HepG2 (cell line): ENCODE measurements around the gene PCYOX1L. TPM values are rescaled to one million over a fixed set of nuclear protein-coding genes. Genes with fewer than 3 reads are reported as not detected.
A peak's percentile ranks its signal among the peaks of the same experiment; 100 is the strongest.

Experiments used
- ATAC-seq: fragments of 200-7000 bp; cut with Tn5 transposase; 3 replicates; pipeline ENCODE4 v1.9.1; 2020; ENCODE audit warnings: mild to moderate bottlenecking, moderate library complexity
- BruUV-seq: library from RNA; stranded (reverse); fragments of 400-500 nt; replicated peaks from 2 replicates; lab custom pipeline; 2021; lab: Mats Ljungman, UMichigan
- CTCF ChIA-PET: fragments of 300-600 bp; formaldehyde crosslinking; extraction: SDS; loops from one replicate; lab custom pipeline; 2021; ENCODE audit warnings: low total read pairs, inconsistent platforms, low intra/inter-chr PET ratio; lab: Yijun Ruan, JAX
- POLR2A ChIA-PET: fragments of 350-600 bp; sonication (Branson Sonifier 250); formaldehyde crosslinking; loops from one replicate; lab custom pipeline; 2020; ENCODE audit warnings: antibody characterized with exemption, inconsistent platforms; lab: Yijun Ruan, JAX
- DNase-seq: peaks from one replicate; pipeline ENCODE4 v3.0.0-alpha.2; 2015; ENCODE audit warnings: low spot score
- FAIRE-seq: peaks from 3 replicates; lab custom pipeline; 2011; peaks lifted over from hg19 to GRCh38; lab: Jason Lieb, UNC
- H2AFZ ChIP-seq: one replicate; pipeline ENCODE4 v1.6.1; 2011; ENCODE audit warnings: low read length, inconsistent platforms
- H3K27ac ChIP-seq: fragments of 300-600 bp; 3 replicates; pipeline ENCODE4 v1.8.0; 2011; ENCODE audit warnings: mixed run types, mild to moderate bottlenecking, mixed read lengths, low read length, inconsistent platforms; ENCODE audit not compliant: insufficient read depth; ENCODE audit errors: extremely low read length
- H3K27me3 ChIP-seq, 2 experiments: fragments of 200-600 bp in 1 of 2; 2 replicates in 1 of 2; 3 replicates in 1 of 2; pipeline versions ENCODE4 v1.6.0 to v1.8.0; 2011; ENCODE audit warnings: low read length in 2 of 2, mild to moderate bottlenecking in 2 of 2, moderate library complexity in 2 of 2, inconsistent platforms in 1 of 2; ENCODE audit not compliant: insufficient read depth in 2 of 2, control insufficient read depth in 1 of 2
- H3K36me3 ChIP-seq, 2 experiments: fragments of 200-600 bp in 1 of 2; replicated peaks in 1 of 2; 2 replicates in 1 of 2; 3 replicates in 1 of 2; pipeline versions ENCODE4 v1.5.1 to v1.8.0; 2011; ENCODE audit warnings: low read length in 2 of 2, inconsistent platforms in 1 of 2; ENCODE audit not compliant: insufficient read depth in 2 of 2, control insufficient read depth in 1 of 2
- H3K4me1 ChIP-seq: 2 replicates; pipeline ENCODE4 v1.5.1; 2012; ENCODE audit warnings: low read length, inconsistent platforms; ENCODE audit not compliant: insufficient read depth
- H3K4me2 ChIP-seq: 2 replicates; pipeline ENCODE4 v1.6.0; 2011; ENCODE audit warnings: low read depth, low read length, inconsistent platforms
- H3K4me3 ChIP-seq, 3 experiments: fragments of 200-600 bp in 1 of 3; sonication (generic), shearing (Covaris generic) in 1 of 3; replicated peaks in 1 of 3; 2 replicates each; pipeline ENCODE4 v1.5.1; 2011 to 2016; ENCODE audit warnings: low read length in 3 of 3, inconsistent platforms in 2 of 3, low read depth in 2 of 3, mild to moderate bottlenecking in 2 of 3, control low read depth in 1 of 3, mixed read lengths in 1 of 3; ENCODE audit not compliant: insufficient read depth in 1 of 3
- H3K79me2 ChIP-seq: one replicate; pipeline ENCODE4 v1.6.1; 2011; ENCODE audit warnings: low read length, inconsistent platforms; ENCODE audit not compliant: insufficient read depth
- H3K9ac ChIP-seq: 2 replicates; pipeline ENCODE4 v1.6.0; 2011; ENCODE audit warnings: mild to moderate bottlenecking, low read depth, low read length, inconsistent platforms; ENCODE audit not compliant: insufficient read depth
- H3K9me3 ChIP-seq: 2 replicates; pipeline ENCODE4 v1.5.1; 2012; ENCODE audit warnings: mild to moderate bottlenecking, low read length
- H4K20me1 ChIP-seq: 2 replicates; pipeline ENCODE4 v1.6.0; 2011; ENCODE audit warnings: inconsistent platforms, mild to moderate bottlenecking, low read length, moderate library complexity; ENCODE audit not compliant: insufficient read depth
- GFI1 ChIP-seq: sonication (generic); formaldehyde crosslinking; IDR thresholded peaks from 2 replicates; pipeline ENCODE4 v1.5.0; 2020; ENCODE audit warnings: missing genetic modification reagents, mild to moderate bottlenecking, borderline replicate concordance
- GMEB2 ChIP-seq: IDR thresholded peaks from 2 replicates; pipeline ENCODE4 v1.6.1; 2016; ENCODE audit warnings: missing biosample characterization, missing genetic modification reagents, low read depth
- KLF11 ChIP-seq: IDR thresholded peaks from 2 replicates; pipeline ENCODE4 v1.6.1; 2016; ENCODE audit warnings: missing compliant biosample characterization
- NFYC ChIP-seq: IDR thresholded peaks from 2 replicates; pipeline ENCODE4 v1.6.1; 2016; ENCODE audit warnings: missing genetic modification reagents, missing compliant biosample characterization
- ZBTB33 ChIP-seq: sonication (generic); formaldehyde crosslinking; IDR thresholded peaks from 2 replicates; pipeline ENCODE4 v1.4.0; 2020; ENCODE audit warnings: missing genetic modification reagents
- ZBTB46 ChIP-seq: sonication (generic); formaldehyde crosslinking; IDR thresholded peaks from 2 replicates; pipeline ENCODE4 v1.4.0; 2020; ENCODE audit warnings: mild to moderate bottlenecking, missing genetic modification reagents, borderline replicate concordance
- ZNF512 ChIP-seq: sonication (generic); formaldehyde crosslinking; IDR thresholded peaks from 2 replicates; pipeline ENCODE4 v1.4.0; 2020; ENCODE audit warnings: mild to moderate bottlenecking, missing genetic modification reagents
- ZNF75D ChIP-seq: sonication (generic); formaldehyde crosslinking; IDR thresholded peaks from 2 replicates; pipeline ENCODE4 v1.8.1; 2023; ENCODE audit warnings: missing genetic modification reagents, mild to moderate bottlenecking, borderline replicate concordance
- ZSCAN25 ChIP-seq: sonication (generic); formaldehyde crosslinking; IDR thresholded peaks from 2 replicates; pipeline ENCODE4 v1.8.0; 2022; ENCODE audit warnings: mild to moderate bottlenecking, missing genetic modification reagents
- WGBS: methylation state at CpG from one replicate; pipeline ENCODE4 v1.1.6; 2017; ENCODE audit warnings: low lambda C conversion rate; 5-methylcytosine and 5-hydroxymethylcytosine counted together
- in situ Hi-C: cut with HindIII; loops from 2 replicates; pipeline ENCODE4 v1.10.0; 2017; ENCODE audit warnings: low pct_unique_long_range_greater_than_20kb; ENCODE audit not compliant: extremely low pct_ligation_motif_present
- intact Hi-C: fragments of 100-400 bp; cut with micrococcal nuclease; formaldehyde crosslinking; loops from one replicate; pipeline ENCODE4 v1.10.0; 2022; ENCODE audit not compliant: unreplicated experiment
- polyA plus RNA-seq, 8 experiments: library from polyadenylated mRNA; depleted of rRNA in 3 of 8; stranded (reverse) in 7 of 8; unstranded in 1 of 8; fragments of >200 nt; fragmentation: Illumina TruSeq in 4 of 8; extraction: Trizol in 4 of 8; gene quantifications; 2 replicates each; pipeline versions ENCODE4 v1.2.1 to v1.2.3, GENCODE V29; 2011 to 2016; ENCODE audit warnings: low read depth in 4 of 8, missing spikeins in 1 of 8, mixed read lengths in 1 of 8; ENCODE audit not compliant: insufficient read depth in 1 of 8
- total RNA-seq, 5 experiments: library from RNA; depleted of rRNA; stranded (reverse); fragments of >200 nt; fragmentation: Illumina TruSeq; extraction: Trizol; gene quantifications; 2 replicates each; pipeline ENCODE4 v1.2.3, GENCODE V29; 2016; ENCODE audit warnings: low read depth in 1 of 5

PCYOX1L gene
- total and polyA plus RNA-seq, 2 of the 13 experiments (the other 11 are each of a cell fraction or from before 2014, with no cell fraction given): 1.00 to 3.7 TPM

GRCh38 chr5:149328177-149328576 lies 29.7 kb upstream of the PCYOX1L start (continued):
- TF ChIP-seq ZBTB33 (CRISPR knock-in tag): peak; percentile 56; the same call in 1 of the 2 replicates

GRCh38 chr5:149333711-149334443 lies 24.0 kb upstream of the PCYOX1L start:
- Histone ChIP-seq H4K20me1 (no peaks in the 10 kb centered on the region), H3K27me3 (0 out of 5 replicates have a peak, but pooled peaks cover 0 to 1% of the 10 kb centered on the region in 2 experiments), H3K9me3 (no peaks in the 10 kb centered on the region), H3K4me1 (peaks cover 11% of the 10 kb centered on the region), H3K79me2 (no peaks in the 10 kb centered on the region), H2AFZ (no peak overlapping the region), H3K4me2 (no peak overlapping the region), H3K4me3 (no peak overlapping the region), H3K36me3 (no peaks in the 10 kb centered on the region), H3K9ac (no peak overlapping the region), H3K27ac (no peak overlapping the region)
- intact Hi-C loops (no loop called here), in situ Hi-C loops (no loop called here)
- DNase-seq (no peak), FAIRE-seq (no peak), ATAC-seq (no peak)
- no peak for TF ChIP-seq GMEB2
- no peak for TF ChIP-seq ZNF512 (CRISPR knock-in tag)
- TF ChIP-seq ZBTB46 (CRISPR knock-in tag): no peak
- TF ChIP-seq ZSCAN25 (CRISPR knock-in tag): no peak
- TF ChIP-seq NFYC (CRISPR knock-in tag): no peak
- TF ChIP-seq GFI1 (CRISPR knock-in tag): no peak
- TF ChIP-seq KLF11 (CRISPR knock-in tag): no peak
- TF ChIP-seq ZNF75D (CRISPR knock-in tag): no peak
- WGBS: 81% methylated on average over 2 of the region's 2 CpGs
- no TSS peak for BruUV-seq
- ChIA-PET POLR2A (interaction anchor here (1.3 kb wide), 1 partner anchor 11 kb away, joined by 3 read pairs; the partner anchor contains the start of gene GRPEL2), CTCF (no interaction called here)
